CD4-positive, alpha-beta T cell (primary cell): ENCODE results near the gene MLN. TPM values are rescaled to one million over a fixed set of nuclear protein-coding genes. Genes with fewer than 3 reads are reported as not detected.

Source experiments
- ATAC-seq: fragments of 200-7000 bp; cut with Tn5 transposase; one replicate; pipeline ENCODE4 v1.10.0; 2022; ENCODE audit warnings: mild to moderate bottlenecking; ENCODE audit not compliant: poor library complexity
- CTCF ChIA-PET: fragments of 350-600 bp; sonication (Branson Sonifier 250); formaldehyde crosslinking; loops from one replicate; lab custom pipeline; 2021; ENCODE audit warnings: antibody characterized with exemption, inconsistent platforms; lab: Charles Lee
- POLR2A ChIA-PET: fragments of 350-600 bp; sonication (Branson Sonifier 250); formaldehyde crosslinking; loops from one replicate; lab custom pipeline; 2021; ENCODE audit warnings: antibody characterized with exemption, inconsistent platforms; lab: Charles Lee
- DNase-seq, 14 experiments: peaks; one replicate each; pipeline ENCODE4 v3.0.0-alpha.2; 2013 to 2020; ENCODE audit warnings: mixed read lengths in 2 of 14
- H3K27ac ChIP-seq, 2 donors: one replicate each; pipeline versions ENCODE4 v1.5.1 to v1.7.0; 2013; ENCODE audit warnings: low read length in 2 of 2, low read depth in 1 of 2, mild to moderate bottlenecking in 1 of 2
- H3K27me3 ChIP-seq, 2 experiments: 1 replicate in 1 of 2; 2 replicates in 1 of 2; pipeline versions ENCODE4 v1.6.1 to v1.7.0; 2013; ENCODE audit warnings: low read length in 2 of 2, control low read depth in 1 of 2, mild to moderate bottlenecking in 1 of 2, moderate library complexity in 1 of 2; ENCODE audit not compliant: insufficient read depth in 2 of 2, control insufficient read depth in 1 of 2
- H3K36me3 ChIP-seq: one replicate; pipeline ENCODE4 v1.6.1; 2013; ENCODE audit warnings: low read length, control low read depth; ENCODE audit not compliant: insufficient read depth
- H3K4me1 ChIP-seq: one replicate; pipeline ENCODE4 v1.6.1; 2013; ENCODE audit warnings: low read length, control low read depth; ENCODE audit not compliant: insufficient read depth
- H3K4me3 ChIP-seq: one replicate; pipeline ENCODE4 v1.5.1; 2013; ENCODE audit warnings: mild to moderate bottlenecking, low read length, moderate library complexity
- H3K9me3 ChIP-seq, 2 experiments: 1 replicate in 1 of 2; 2 replicates in 1 of 2; pipeline versions ENCODE4 v1.6.1 to v1.7.0; 2013; ENCODE audit warnings: low read length in 2 of 2, mild to moderate bottlenecking in 2 of 2, control low read depth in 1 of 2, moderate library complexity in 1 of 2; ENCODE audit not compliant: control insufficient read depth in 1 of 2, insufficient read depth in 1 of 2
- H3K27ac Mint-ChIP-seq: one replicate; pipeline ENCODE4 v1.8.0; 2020; ENCODE audit warnings: mixed read lengths
- H3K27me3 Mint-ChIP-seq: one replicate; pipeline ENCODE4 v1.8.0; 2021; ENCODE audit warnings: mixed read lengths
- H3K36me3 Mint-ChIP-seq: one replicate; pipeline ENCODE4 v1.8.0; 2021; ENCODE audit warnings: low read depth, mixed read lengths
- H3K4me1 Mint-ChIP-seq: one replicate; pipeline ENCODE4 v1.8.0; 2021; ENCODE audit warnings: low read depth, mixed read lengths
- H3K4me3 Mint-ChIP-seq: one replicate; pipeline ENCODE4 v1.8.0; 2020; ENCODE audit warnings: mild to moderate bottlenecking, mixed read lengths
- H3K9me3 Mint-ChIP-seq: one replicate; pipeline ENCODE4 v1.8.0; 2020; ENCODE audit warnings: mixed read lengths
- CTCF ChIP-seq: fragments of 200-600 bp; IDR thresholded peaks from one replicate; pipeline ENCODE4 v1.8.0; 2022; ENCODE audit warnings: antibody characterized with exemption, mild to moderate bottlenecking
- intact Hi-C, 2 experiments: fragments of 100-400 bp; cut with DNase I in 1 of 2; cut with micrococcal nuclease in 1 of 2; formaldehyde crosslinking; loops; one replicate each; pipeline versions ENCODE4 v1.15.1 to v1.9.0; 2023 to 2025; cut with DNase I, micrococcal nuclease
- total RNA-seq, 174 experiments: library from RNA in 2 of 174; stranded (reverse) in 2 of 174; gene quantifications; one replicate each; pipeline ENCODE4 v1.2.3 and lab custom pipeline; 2021 to 2026

The MLN gene
- total RNA-seq, 2 experiments from 2014 or later, result not detected

- ChIA-PET CTCF (no interaction called here), POLR2A (no interaction called here)
- Mint-ChIP-seq H3K27me3 (no peaks in the 10 kb centered on the region), H3K27ac (no peak overlapping the region), H3K36me3 (no peaks in the 10 kb centered on the region), H3K4me3 (no peak overlapping the region), H3K4me1 (no peaks in the 10 kb centered on the region), H3K9me3 (no peaks in the 10 kb centered on the region)
- intact Hi-C loops, result no loop called here
- Histone ChIP-seq H3K36me3 (no peaks in the 10 kb centered on the region), H3K4me3 (no peak overlapping the region), H3K27ac (no peak overlapping the region), H3K9me3 (no peaks in the 10 kb centered on the region), H3K27me3 (no peaks in the 10 kb centered on the region), H3K4me1 (no peaks in the 10 kb centered on the region)
- no peak for TF ChIP-seq CTCF
- DNase-seq, result no peak
- ATAC-seq, result no peak
These were observed 51.2 kb downstream of the MLN start for GRCh38 chr6:33752646-33753015.

DNA sequence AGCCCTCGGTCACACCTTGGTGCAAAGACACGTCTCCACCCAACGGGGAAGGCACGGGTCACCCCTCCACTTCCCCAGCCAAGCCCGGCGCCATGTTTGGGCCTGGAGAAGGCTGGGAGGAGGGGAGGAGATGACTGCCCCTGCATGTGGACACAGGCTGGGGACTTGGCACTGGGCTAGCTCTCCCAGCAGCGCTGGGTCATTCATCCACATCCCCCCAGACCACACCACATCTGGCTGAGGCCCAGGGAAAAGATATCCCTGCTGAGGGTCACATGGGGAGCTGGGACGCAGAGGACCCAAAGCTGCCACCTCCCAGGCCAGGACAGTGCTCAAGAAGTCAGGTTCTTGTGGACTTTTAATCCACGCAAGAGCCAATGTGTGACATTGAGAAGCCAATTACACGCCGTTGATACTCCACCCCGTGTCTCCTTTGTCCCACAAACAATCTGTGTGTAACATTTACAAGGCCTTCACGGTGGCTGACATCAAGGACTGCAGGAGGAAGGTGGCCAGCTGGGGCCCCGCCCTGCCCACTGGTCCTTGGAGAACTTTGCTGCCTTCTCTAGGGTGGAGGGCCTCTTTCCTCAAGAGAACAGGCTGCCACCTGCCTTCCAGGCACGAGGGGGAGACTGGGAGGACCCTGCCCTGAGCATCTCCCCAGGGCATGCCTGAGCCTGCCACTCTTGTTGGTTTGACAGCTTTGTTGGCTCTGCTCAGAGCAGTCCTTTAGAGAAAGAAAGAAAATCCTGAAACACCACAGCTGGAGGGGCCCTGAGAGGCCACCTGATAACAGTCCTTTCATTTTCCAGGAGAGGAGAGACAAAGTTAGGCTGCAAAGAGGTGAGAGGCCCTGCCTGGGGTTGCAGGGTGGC, 51.8 kb downstream of the MLN start:
- POLR2A ChIA-PET, result no interaction called here
- H3K36me3 Mint-ChIP-seq, result no peaks in the 10 kb centered on the region
- Histone ChIP-seq H3K9me3 (no peaks in the 10 kb centered on the region), H3K36me3 (no peaks in the 10 kb centered on the region), H3K4me1 (no peaks in the 10 kb centered on the region), H3K4me3 (no peak overlapping the region), H3K27me3 (no peaks in the 10 kb centered on the region), H3K27ac (no peak overlapping the region)
- no peaks in the 10 kb centered on the region for H3K27me3 Mint-ChIP-seq
- H3K4me3 Mint-ChIP-seq, result no peak overlapping the region
- intact Hi-C loops, result no loop called here
- no peaks in the 10 kb centered on the region for H3K9me3 Mint-ChIP-seq
- TF ChIP-seq CTCF, result no peak
- CTCF ChIA-PET, result no interaction called here
- H3K27ac Mint-ChIP-seq, result no peak overlapping the region
- ATAC-seq (no peak), DNase-seq (no peak)
- no peaks in the 10 kb centered on the region for H3K4me1 Mint-ChIP-seq

DNA sequence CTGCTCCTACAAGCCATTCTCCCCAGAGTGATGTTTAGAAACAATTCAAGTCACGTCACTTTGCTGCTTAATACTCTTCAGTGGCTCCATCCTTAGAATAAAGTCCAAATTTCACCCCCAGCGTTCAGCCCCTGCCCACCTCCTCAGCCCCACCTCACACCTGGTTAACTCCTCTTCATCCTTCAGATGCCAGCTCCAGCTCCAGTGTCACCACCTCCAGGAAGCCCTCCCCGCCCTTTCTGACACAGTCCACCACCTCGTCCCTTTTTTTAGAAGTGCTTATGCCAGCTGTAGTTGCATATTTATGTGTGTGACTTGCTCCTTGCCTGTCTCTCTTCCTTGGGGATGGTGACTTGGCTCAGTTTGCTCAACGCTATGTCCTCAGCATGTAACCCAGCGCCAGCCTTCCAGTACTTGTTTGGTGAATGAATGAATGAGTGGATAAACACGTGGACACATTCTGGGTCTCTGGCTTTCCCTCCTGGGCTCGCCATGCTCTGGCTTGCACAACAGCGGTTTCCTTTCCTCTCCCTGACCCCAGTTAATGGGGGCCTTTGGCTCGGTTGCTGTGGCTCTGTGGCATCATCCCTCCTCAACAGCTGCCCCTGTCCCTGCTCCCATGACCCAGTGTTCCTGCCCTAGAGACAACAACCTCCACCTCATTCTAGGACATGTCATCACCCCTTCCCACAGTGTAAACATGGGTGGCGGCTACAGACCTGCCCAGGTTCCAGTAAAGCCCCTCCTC, 53.4 kb downstream of the MLN start:
- Histone ChIP-seq H3K27ac (no peak overlapping the region), H3K36me3 (no peaks in the 10 kb centered on the region), H3K9me3 (no peaks in the 10 kb centered on the region), H3K4me3 (no peak overlapping the region), H3K4me1 (no peaks in the 10 kb centered on the region), H3K27me3 (peaks cover 0 to 2% of the 10 kb centered on the region in 2 experiments)
- ChIA-PET POLR2A (no interaction called here), CTCF (no interaction called here)
- Mint-ChIP-seq H3K4me1 (no peaks in the 10 kb centered on the region), H3K4me3 (no peak overlapping the region), H3K36me3 (no peaks in the 10 kb centered on the region), H3K9me3 (no peaks in the 10 kb centered on the region), H3K27me3 (no peaks in the 10 kb centered on the region), H3K27ac (no peak overlapping the region)
- intact Hi-C loops, result no loop called here
- no peak for TF ChIP-seq CTCF
- DNase-seq, result no peak
- ATAC-seq, result no peak
